Thoracic aorta (tissue), 2 donors: ENCODE results near the gene HSD17B11. TPM values are rescaled to one million over a fixed set of nuclear protein-coding genes. Genes with fewer than 3 reads are reported as not detected.
A peak's percentile ranks its signal among the peaks of the same experiment; 100 is the strongest.
"Not testable (repeated sequence)": the region's sequence is repeated elsewhere in the genome, so short reads cannot be mapped to it uniquely, and the experiment has no call there.

Source experiments
- ATAC-seq: fragments of 150-250 bp; one replicate; pipeline ENCODE4 v1.8.0; 2017; ENCODE audit warnings: low read depth; ENCODE audit not compliant: insufficient number of reproducible peaks, low FRiP score
- DNase-seq: peaks from one replicate; pipeline ENCODE4 v3.0.0-alpha.2; 2020; ENCODE audit warnings: low spot score
- H3K27ac ChIP-seq, 2 donors: fragments of 200-600 bp; sonication (generic); 1 replicate in 1 of 2; 2 replicates in 1 of 2; pipeline ENCODE4 v1.5.1; 2016; ENCODE audit warnings: mild to moderate bottlenecking in 2 of 2, moderate library complexity in 2 of 2
- H3K27me3 ChIP-seq: fragments of 200-600 bp; sonication (generic); replicated peaks from 2 replicates; pipeline ENCODE4 v1.6.0; 2016; ENCODE audit warnings: mild to moderate bottlenecking; ENCODE audit not compliant: insufficient read depth
- H3K36me3 ChIP-seq: fragments of 200-600 bp; sonication (generic); one replicate; pipeline ENCODE4 v1.5.1; 2016
- H3K4me1 ChIP-seq, 2 donors: fragments of 200-600 bp; sonication (generic); 1 replicate in 1 of 2; 2 replicates in 1 of 2; pipeline versions ENCODE4 v1.5.1 to v1.6.0; 2016; ENCODE audit warnings: low read depth in 2 of 2, mild to moderate bottlenecking in 1 of 2; ENCODE audit not compliant: control insufficient read depth in 1 of 2
- H3K4me3 ChIP-seq: fragments of 200-600 bp; sonication (generic); 2 replicates; pipeline ENCODE4 v1.5.1; 2016; ENCODE audit warnings: mild to moderate bottlenecking
- H3K9me3 ChIP-seq: fragments of 200-600 bp; sonication (generic); 2 replicates; pipeline ENCODE4 v1.5.1; 2016
- CTCF ChIP-seq: fragments of 200-600 bp; sonication (generic); IDR thresholded peaks from one replicate; pipeline ENCODE4 v1.5.1; 2019; ENCODE audit warnings: antibody characterized with exemption
- total RNA-seq, 2 donors: library from RNA; depleted of rRNA; stranded (reverse); fragments of >200 nt; gene quantifications; one replicate each; pipeline versions ENCODE4 v1.1.0 to v1.2.3, GENCODE V29; 2016

The HSD17B11 gene
- total RNA-seq, 2 donors from 2014 or later, result 43.2 to 57.6 TPM

- H3K9me3 ChIP-seq, result no peaks in the 10 kb centered on the region
- no peak for TF ChIP-seq CTCF
- no peaks in the 10 kb centered on the region for H3K36me3 ChIP-seq
- H3K4me3 ChIP-seq, result no peak overlapping the region
- DNase-seq (no peak), ATAC-seq (no peak)
- H3K27ac ChIP-seq, result no peak overlapping the region
- no peaks in the 10 kb centered on the region for H3K27me3 ChIP-seq
- peaks cover 12 to 27% of the 10 kb centered on the region in 2 donors for H3K4me1 ChIP-seq
Observed at GRCh38 chr4:87426865-87427517, 36.0 kb upstream of the HSD17B11 start.

- Histone ChIP-seq H3K4me1 (peaks cover 12 to 36% of the 10 kb centered on the region in 2 donors), H3K9me3 (no peaks in the 10 kb centered on the region), H3K36me3 (no peaks in the 10 kb centered on the region), H3K4me3 (no peak overlapping the region), H3K27ac (no peak overlapping the region), H3K27me3 (no peaks in the 10 kb centered on the region)
- TF ChIP-seq CTCF, result no peak
- no peak for DNase-seq
- ATAC-seq, result no peak
Observed at GRCh38 chr4:87425711-87426110, 34.7 kb upstream of the HSD17B11 start.

- Histone ChIP-seq H3K4me3 (peak overlapping the region; percentile 83), H3K4me1 (peaks cover 12 to 36% of the 10 kb centered on the region in 2 donors)
- H3K27ac ChIP-seq, H3K36me3 ChIP-seq, ATAC-seq, H3K9me3 ChIP-seq, H3K27me3 ChIP-seq, DNase-seq: not testable (repeated sequence)
Observed at GRCh38 chr4:87424099-87424543, 33.1 kb upstream of the HSD17B11 start.

GRCh38 chr4:87423317-87424098 lies 32.5 kb upstream of the HSD17B11 start:
- peaks cover 12 to 36% of the 10 kb centered on the region in 2 donors for H3K4me1 ChIP-seq
- ATAC-seq (no peak), DNase-seq (no peak)
- no peaks in the 10 kb centered on the region for H3K36me3 ChIP-seq
- H3K4me3 ChIP-seq, result peak overlapping the region; percentile 83
- no peaks in the 10 kb centered on the region for H3K9me3 ChIP-seq
- H3K27ac ChIP-seq, result no peak overlapping the region
- H3K27me3 ChIP-seq, result no peaks in the 10 kb centered on the region
- TF ChIP-seq CTCF, result no peak

GRCh38 chr4:87422104-87423052 lies 31.4 kb upstream of the HSD17B11 start, which contains the start of gene NUDT9:
NUDT9 (plus strand) TSS chr4:87422573; CDS start chr4:87422906, 333 bp downstream.
- ATAC-seq (peak; percentile 93), DNase-seq (peak; percentile 86)
- no peaks in the 10 kb centered on the region for H3K27me3 ChIP-seq
- no peaks in the 10 kb centered on the region for H3K9me3 ChIP-seq
- H3K36me3 ChIP-seq, result no peaks in the 10 kb centered on the region
- no peak for TF ChIP-seq CTCF
- H3K4me1 ChIP-seq, result peaks cover 12 to 36% of the 10 kb centered on the region in 2 donors
- H3K27ac ChIP-seq, result peak within 1 kb of the TSS; percentile 71 to 86
- peak within 1 kb of the TSS; percentile 83 for H3K4me3 ChIP-seq
